GM19035 (cell line): ENCODE results near the gene TRMU.

ENCODE experiments used
- ATAC-seq: cut with Tn5 transposase; IDR thresholded peaks from one replicate; pipeline ENCODE4 v1.9.1; 2021; ENCODE audit not compliant: unreplicated experiment

The TRMU gene

GRCh38 chr22:46406791-46407190 is 71.3 kb downstream of the TRMU start:
- ATAC-seq = no peak
